Measurements from ENCODE around the gene CNTNAP2. TPM values are rescaled to one million over a fixed set of nuclear protein-coding genes. Genes with fewer than 3 reads are reported as not detected.

CNTNAP2 gene
- total RNA-seq, 2 experiments from 2014 or later, result not detected

DNA sequence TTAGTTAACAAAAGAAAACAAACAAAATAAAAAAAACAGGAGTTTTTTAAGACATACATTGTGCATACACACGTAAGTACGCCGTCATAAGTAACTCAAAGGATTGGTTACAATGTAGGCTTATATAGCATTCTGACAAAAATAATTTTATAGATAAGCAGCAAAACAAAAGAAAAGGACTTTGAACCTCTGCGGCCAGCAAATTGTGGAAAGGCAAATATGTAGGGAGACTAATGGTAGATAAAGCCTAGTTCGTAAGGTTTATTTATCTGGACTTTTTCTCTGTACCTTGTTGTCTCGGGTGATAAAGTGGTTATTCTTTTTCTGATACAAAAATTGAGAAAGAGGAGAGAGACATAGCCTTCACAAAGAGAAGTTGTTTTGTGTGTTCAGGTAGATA lies 891.9 kb downstream of the CNTNAP2 start:
- no peak overlapping the region for H3K27ac ChIP-seq (ENCODE audit: low read depth in 1 of 2, low read length in 2 of 2)

DNA sequence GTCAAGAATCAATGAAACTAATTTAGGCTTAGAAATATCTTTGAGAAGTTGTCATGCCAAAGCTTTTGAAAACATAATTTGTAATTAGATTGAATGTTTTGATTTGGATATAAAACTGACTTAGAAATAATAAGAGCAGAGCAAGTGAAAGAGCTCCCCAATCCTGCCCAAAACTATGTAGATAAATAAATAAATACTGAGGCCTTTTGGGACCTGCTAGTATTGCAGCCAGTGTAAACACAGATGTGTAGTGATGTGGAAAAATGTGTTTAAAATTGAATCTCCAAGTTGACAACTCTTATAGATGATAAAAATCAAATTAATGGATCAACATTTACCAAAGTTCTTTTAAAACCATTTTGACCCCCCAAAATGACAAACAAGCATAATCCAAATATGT lies 896.1 kb downstream of the CNTNAP2 start:
- CTCF ChIA-PET, result no interaction called here
- no peaks in the 10 kb centered on the region for H3K4me1 Mint-ChIP-seq (ENCODE audit: low read depth)
- H3K27ac Mint-ChIP-seq, result no peak overlapping the region
- Histone ChIP-seq H3K9me3 (ENCODE audit: control insufficient read depth in 1 of 2, insufficient read depth in 1 of 2, low read length in 2 of 2) (no peaks in the 10 kb centered on the region), H3K27me3 (ENCODE audit: control insufficient read depth in 1 of 2, insufficient read depth in 2 of 2, low read length in 2 of 2) (no peaks in the 10 kb centered on the region), H3K4me1 (ENCODE audit: insufficient read depth, low read length) (no peaks in the 10 kb centered on the region), H3K4me3 (ENCODE audit: low read length) (no peak overlapping the region), H3K36me3 (ENCODE audit: insufficient read depth, low read length) (no peaks in the 10 kb centered on the region), H3K27ac (ENCODE audit: low read depth in 1 of 2, low read length in 2 of 2) (no peak overlapping the region)
- POLR2A ChIA-PET, result no interaction called here
- TF ChIP-seq, protein P1, sequence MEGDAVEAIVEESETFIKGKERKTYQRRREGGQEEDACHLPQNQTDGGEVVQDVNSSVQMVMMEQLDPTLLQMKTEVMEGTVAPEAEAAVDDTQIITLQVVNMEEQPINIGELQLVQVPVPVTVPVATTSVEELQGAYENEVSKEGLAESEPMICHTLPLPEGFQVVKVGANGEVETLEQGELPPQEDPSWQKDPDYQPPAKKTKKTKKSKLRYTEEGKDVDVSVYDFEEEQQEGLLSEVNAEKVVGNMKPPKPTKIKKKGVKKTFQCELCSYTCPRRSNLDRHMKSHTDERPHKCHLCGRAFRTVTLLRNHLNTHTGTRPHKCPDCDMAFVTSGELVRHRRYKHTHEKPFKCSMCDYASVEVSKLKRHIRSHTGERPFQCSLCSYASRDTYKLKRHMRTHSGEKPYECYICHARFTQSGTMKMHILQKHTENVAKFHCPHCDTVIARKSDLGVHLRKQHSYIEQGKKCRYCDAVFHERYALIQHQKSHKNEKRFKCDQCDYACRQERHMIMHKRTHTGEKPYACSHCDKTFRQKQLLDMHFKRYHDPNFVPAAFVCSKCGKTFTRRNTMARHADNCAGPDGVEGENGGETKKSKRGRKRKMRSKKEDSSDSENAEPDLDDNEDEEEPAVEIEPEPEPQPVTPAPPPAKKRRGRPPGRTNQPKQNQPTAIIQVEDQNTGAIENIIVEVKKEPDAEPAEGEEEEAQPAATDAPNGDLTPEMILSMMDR (IDR thresholded peaks at IDR 0.05), result no peak
- H3K36me3 Mint-ChIP-seq (ENCODE audit: low read depth), result no peaks in the 10 kb centered on the region
- DNase-seq (no peak), ATAC-seq (ENCODE audit: poor library complexity) (no peak)
- intact Hi-C loops (cut with DNase I, micrococcal nuclease), result no loop called here
- H3K4me3 Mint-ChIP-seq, result no peak overlapping the region
- peaks cover 3% of the 10 kb centered on the region for H3K9me3 Mint-ChIP-seq
- no peaks in the 10 kb centered on the region for H3K27me3 Mint-ChIP-seq

More for the DNA sequence above, 891.9 kb downstream of the CNTNAP2 start:
- Histone ChIP-seq H3K27me3 (ENCODE audit: control insufficient read depth in 1 of 2, insufficient read depth in 2 of 2, low read length in 2 of 2) (no peaks in the 10 kb centered on the region), H3K36me3 (ENCODE audit: insufficient read depth, low read length) (no peaks in the 10 kb centered on the region), H3K4me3 (ENCODE audit: low read length) (no peak overlapping the region), H3K9me3 (ENCODE audit: control insufficient read depth in 1 of 2, insufficient read depth in 1 of 2, low read length in 2 of 2) (no peaks in the 10 kb centered on the region), H3K4me1 (ENCODE audit: insufficient read depth, low read length) (no peaks in the 10 kb centered on the region)
- ChIA-PET POLR2A (no interaction called here), CTCF (no interaction called here)
- no peak for DNase-seq
- peaks cover 3% of the 10 kb centered on the region for H3K9me3 Mint-ChIP-seq
- no peak for ATAC-seq (ENCODE audit: poor library complexity)
- H3K4me3 Mint-ChIP-seq, result no peak overlapping the region
- intact Hi-C loops (cut with DNase I, micrococcal nuclease), result no loop called here
- TF ChIP-seq, protein P1 (IDR thresholded peaks at IDR 0.05), result no peak
- H3K27ac Mint-ChIP-seq, result no peak overlapping the region
- no peaks in the 10 kb centered on the region for H3K36me3 Mint-ChIP-seq (ENCODE audit: low read depth)
- H3K4me1 Mint-ChIP-seq (ENCODE audit: low read depth), result no peaks in the 10 kb centered on the region
- H3K27me3 Mint-ChIP-seq, result no peaks in the 10 kb centered on the region

DNA sequence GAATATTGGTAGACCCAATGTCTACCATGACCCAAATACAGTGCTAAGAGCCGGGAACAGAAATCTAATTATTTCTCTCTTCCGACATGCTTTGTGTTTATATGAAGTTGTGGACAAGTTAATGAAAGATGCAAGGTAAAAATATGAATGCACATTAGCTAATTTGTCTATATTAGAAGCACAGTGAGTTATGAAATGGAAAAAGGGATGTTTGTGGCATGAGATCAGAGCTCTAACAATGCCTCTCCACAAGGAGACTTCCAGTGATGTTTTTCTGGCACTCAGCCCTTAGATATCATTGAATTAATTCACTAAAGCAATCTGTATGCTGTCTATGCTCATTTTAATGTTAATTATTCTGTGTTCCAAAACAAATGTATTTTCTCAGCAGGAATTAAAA lies 897.2 kb downstream of the CNTNAP2 start:
- no peaks in the 10 kb centered on the region for H3K36me3 Mint-ChIP-seq (ENCODE audit: low read depth)
- POLR2A ChIA-PET, result no interaction called here
- intact Hi-C loops (cut with DNase I, micrococcal nuclease), result no loop called here
- no peaks in the 10 kb centered on the region for H3K27me3 Mint-ChIP-seq
- H3K27me3 ChIP-seq (ENCODE audit: control insufficient read depth in 1 of 2, insufficient read depth in 2 of 2, low read length in 2 of 2), result no peaks in the 10 kb centered on the region
- no peaks in the 10 kb centered on the region for H3K9me3 ChIP-seq (ENCODE audit: control insufficient read depth in 1 of 2, insufficient read depth in 1 of 2, low read length in 2 of 2)
- no peak overlapping the region for H3K27ac ChIP-seq (ENCODE audit: low read depth in 1 of 2, low read length in 2 of 2)
- no peak overlapping the region for H3K4me3 ChIP-seq (ENCODE audit: low read length)
- CTCF ChIA-PET, result no interaction called here
- H3K27ac Mint-ChIP-seq, result no peak overlapping the region
- no peaks in the 10 kb centered on the region for H3K4me1 ChIP-seq (ENCODE audit: insufficient read depth, low read length)
- no peak overlapping the region for H3K4me3 Mint-ChIP-seq
- no peak for ATAC-seq (ENCODE audit: poor library complexity)
- no peaks in the 10 kb centered on the region for H3K36me3 ChIP-seq (ENCODE audit: insufficient read depth, low read length)
- DNase-seq, result no peak
- peaks cover 6% of the 10 kb centered on the region for H3K9me3 Mint-ChIP-seq
- TF ChIP-seq, protein P1 (IDR thresholded peaks at IDR 0.05), result no peak
- H3K4me1 Mint-ChIP-seq (ENCODE audit: low read depth), result no peaks in the 10 kb centered on the region

Data from CD4-positive, alpha-beta T cell (primary cell).